Sigmoid colon (tissue), 4 donors: ENCODE results near the gene CAPN5.

ENCODE experiments used
- CTCF ChIP-seq, 4 experiments: fragments of 450-650 bp in 3 of 4; fragments of 200-600 bp in 1 of 4; IDR thresholded peaks; one replicate each; pipeline ENCODE4 v1.5.1; 2016 to 2019; ENCODE audit warnings: antibody characterized with exemption in 4 of 4, mild to moderate bottlenecking in 3 of 4, moderate library complexity in 2 of 4
- EP300 ChIP-seq, 4 donors: sonication (generic); formaldehyde crosslinking; IDR thresholded peaks; one replicate each; pipeline ENCODE4 v1.6.1; 2017; ENCODE audit warnings: antibody characterized with exemption in 4 of 4
- POLR2A ChIP-seq, 2 donors: fragments of 450-650 bp; IDR thresholded peaks; one replicate each; pipeline ENCODE4 v1.6.1; 2016; ENCODE audit warnings: antibody characterized with exemption in 2 of 2, mild to moderate bottlenecking in 2 of 2, moderate library complexity in 2 of 2
- POLR2AphosphoS5 ChIP-seq, 4 donors: sonication (generic); formaldehyde crosslinking; IDR thresholded peaks; one replicate each; pipeline ENCODE4 v1.6.1; 2017; ENCODE audit warnings: antibody characterized with exemption in 4 of 4

- no peak for TF ChIP-seq CTCF (IDR thresholded peaks at IDR 0.05)
- no peak for TF ChIP-seq POLR2A (IDR thresholded peaks at IDR 0.05)
- no peak for TF ChIP-seq POLR2AphosphoS5 (IDR thresholded peaks at IDR 0.05)
- TF ChIP-seq EP300 (IDR thresholded peaks at IDR 0.05), result no peak
These were observed 33.6 kb downstream of the CAPN5 start for GRCh38 chr11:77100166-77101042.
